ENCODE data around the gene AKAP6. TPM values are rescaled to one million over a fixed set of nuclear protein-coding genes. Genes with fewer than 3 reads are reported as not detected.
A peak's percentile ranks its signal among the peaks of the same experiment; 100 is the strongest.

The AKAP6 gene
- total and polyA plus RNA-seq, 2 of the 8 experiments (the other 6 are each of a cell fraction or from before 2014, with no cell fraction given): 0.09 to 0.89 TPM

DNA sequence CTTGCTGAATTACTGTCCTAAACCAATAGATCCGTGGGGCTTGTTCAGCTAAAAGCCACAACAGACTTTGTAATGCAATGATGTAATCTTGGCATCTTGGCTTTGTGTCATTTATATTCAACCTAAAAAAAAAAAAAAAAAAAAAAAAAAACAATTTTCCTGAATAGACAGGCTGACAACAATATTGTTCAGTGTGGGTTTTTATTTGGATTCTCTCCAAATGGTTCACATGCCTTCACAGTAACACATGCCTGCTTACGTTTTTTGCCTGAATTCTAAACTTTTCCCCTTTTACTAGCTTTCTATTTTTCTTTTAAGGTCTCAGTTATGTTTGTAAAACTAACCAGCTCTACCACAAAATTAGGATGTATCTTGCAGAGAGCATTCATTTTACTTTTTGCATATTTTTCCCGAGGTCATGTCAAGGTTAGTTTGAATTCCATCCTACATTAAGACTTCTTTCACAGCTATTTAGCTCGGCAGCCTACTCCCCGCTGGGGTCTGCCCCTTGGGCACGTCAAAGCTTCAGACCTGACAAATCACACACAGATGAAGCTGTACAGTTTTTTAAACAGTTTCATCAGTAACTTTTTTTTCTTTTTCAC is 395.9 kb downstream of the AKAP6 start:
- Histone ChIP-seq H2BK5ac (ENCODE audit: low read depth, low read length) (no peak overlapping the region), H2AK5ac (ENCODE audit: low read depth, low read length) (no peak overlapping the region), H2BK12ac (ENCODE audit: low read depth, low read length) (no peak overlapping the region), H2BK120ac (replicated peaks; ENCODE audit: low read depth, low read length) (no peak overlapping the region), H3K4ac (replicated peaks; ENCODE audit: insufficient read length, low read depth, low read length) (no peak overlapping the region), H3K36me3 (ENCODE audit: control insufficient read depth in 2 of 4, insufficient read depth in 4 of 4, low read length in 3 of 4) (no peaks in the 10 kb centered on the region), H4K91ac (replicated peaks; ENCODE audit: insufficient read length, low read length) (no peak overlapping the region), H3K23ac (ENCODE audit: insufficient read length) (no peak overlapping the region), H3K4me1 (replicated peaks in 1 of 4; ENCODE audit: control insufficient read depth in 3 of 4, insufficient read depth in 4 of 4, low read length in 3 of 4) (peaks cover 0 to 5% (median 0%) of the 10 kb centered on the region in 4 experiments; a peak in 1 of 7 replicates), H2BK20ac (ENCODE audit: low read length) (no peak overlapping the region), H2AFZ (ENCODE audit: low read length) (no peak overlapping the region), H3K27me3 (replicated peaks in 1 of 4; ENCODE audit: control insufficient read depth in 3 of 4, extremely low read depth in 1 of 4, insufficient read depth in 3 of 4, low read length in 3 of 4) (no peaks in the 10 kb centered on the region), H4K20me1 (replicated peaks in 1 of 2; ENCODE audit: control insufficient read depth in 1 of 2, insufficient read depth in 2 of 2, low read length in 2 of 2) (no peaks in the 10 kb centered on the region), H2BK15ac (ENCODE audit: low read length) (no peak overlapping the region), H3K9me3 (ENCODE audit: insufficient read depth in 2 of 2, low read depth in 1 of 2, low read length in 1 of 2) (no peaks in the 10 kb centered on the region), H3K14ac (ENCODE audit: insufficient read length) (no peak overlapping the region), H3K27ac (ENCODE audit: low read depth, low read length) (no peak overlapping the region), H3K79me1 (ENCODE audit: low read depth, low read length) (no peaks in the 10 kb centered on the region), H4K8ac (ENCODE audit: extremely low read depth, insufficient read depth, low read length) (no peak overlapping the region), H3K56ac (replicated peaks; ENCODE audit: insufficient read length, low read depth, low read length) (no peak overlapping the region), H3K4me2 (ENCODE audit: insufficient read depth in 1 of 2, low read depth in 2 of 2, low read length in 2 of 2) (peak overlapping the region in 1 of 2 experiments; percentile 19; a peak in 1 of 4 replicates), H3K79me2 (ENCODE audit: control insufficient read depth in 1 of 2, insufficient read depth in 2 of 2, low read length in 2 of 2) (no peaks in the 10 kb centered on the region), H4K5ac (ENCODE audit: insufficient read length, low read depth, low read length) (no peak overlapping the region), H3K4me3 (ENCODE audit: extremely low read depth in 1 of 4, insufficient read depth in 2 of 4, low read depth in 3 of 4, low read length in 4 of 4) (no peak overlapping the region), H3K18ac (ENCODE audit: extremely low read depth, low read length) (no peak overlapping the region), H3K9ac (replicated peaks in 1 of 4; ENCODE audit: extremely low read depth in 1 of 4, low read depth in 3 of 4, low read length in 3 of 4) (no peak overlapping the region), H3K23me2 (ENCODE audit: low read depth, low read length) (no peaks in the 10 kb centered on the region)
- ChIA-PET CTCF (ENCODE audit: partially characterized antibody) (interaction anchor here (0.7 kb wide), 1 partner anchor 75 kb away, joined by 4 read pairs; no protein-coding TSS in a partner anchor), POLR2A (ENCODE audit: partially characterized antibody) (no interaction called here)
- 58% methylated on average over 6 of the region's 6 CpGs; no CpG with 5 or more reads in 1 of the 2 experiments for WGBS, 2 experiments (ENCODE audit: extremely low coverage in 1 of 2, insufficient coverage in 1 of 2, insufficient read length in 1 of 2, insufficient replicate concordance in 2 of 2, low coverage in 1 of 2, low lambda C conversion rate in 2 of 2, missing lambda C conversion rate in 1 of 2)
- FAIRE-seq (peak; percentile 68), DNase-seq (ENCODE audit: low read depth in 1 of 2, low spot score in 2 of 2) (no peak)
- no peak for TF ChIP-seq SP2 (IDR thresholded peaks at IDR 0.05; ENCODE audit: low read length)
- TF ChIP-seq TAF7 (optimal IDR thresholded peaks at IDR 0.05; ENCODE audit: borderline replicate concordance, low read depth, low read length): no peak
